ENCODE measurements around the gene IFNK.

IFNK gene

DNA sequence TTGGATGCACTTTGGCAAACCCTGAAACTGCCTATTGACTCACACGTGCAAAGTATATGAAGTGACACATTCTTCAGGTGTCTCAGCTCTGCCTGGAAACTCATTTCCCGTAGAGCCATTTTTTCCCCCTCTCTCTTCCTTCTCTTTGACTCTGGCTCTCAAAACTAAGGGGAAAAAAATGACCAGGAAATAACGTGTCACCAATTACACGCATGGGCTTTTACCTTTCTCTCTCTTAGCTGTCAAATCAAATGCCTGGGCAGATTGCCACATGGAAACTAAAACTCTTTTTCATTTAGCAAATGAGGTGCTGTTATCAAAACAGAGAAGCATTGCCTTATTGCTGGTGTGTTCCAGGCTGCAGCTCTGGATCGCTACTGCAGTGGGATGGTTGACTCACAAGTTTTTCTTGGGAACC is 18.3 kb upstream of the IFNK start (continued):
- TF ChIP-seq ZNF112 (tag by site-specific recombination; IDR thresholded peaks at IDR 0.05) (no peak), ZNF768 (tag by site-specific recombination; IDR thresholded peaks at IDR 0.05) (no peak)
- TF ChIP-seq, protein P1, sequence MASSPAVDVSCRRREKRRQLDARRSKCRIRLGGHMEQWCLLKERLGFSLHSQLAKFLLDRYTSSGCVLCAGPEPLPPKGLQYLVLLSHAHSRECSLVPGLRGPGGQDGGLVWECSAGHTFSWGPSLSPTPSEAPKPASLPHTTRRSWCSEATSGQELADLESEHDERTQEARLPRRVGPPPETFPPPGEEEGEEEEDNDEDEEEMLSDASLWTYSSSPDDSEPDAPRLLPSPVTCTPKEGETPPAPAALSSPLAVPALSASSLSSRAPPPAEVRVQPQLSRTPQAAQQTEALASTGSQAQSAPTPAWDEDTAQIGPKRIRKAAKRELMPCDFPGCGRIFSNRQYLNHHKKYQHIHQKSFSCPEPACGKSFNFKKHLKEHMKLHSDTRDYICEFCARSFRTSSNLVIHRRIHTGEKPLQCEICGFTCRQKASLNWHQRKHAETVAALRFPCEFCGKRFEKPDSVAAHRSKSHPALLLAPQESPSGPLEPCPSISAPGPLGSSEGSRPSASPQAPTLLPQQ (tag by site-specific recombination; IDR thresholded peaks at IDR 0.05) = no peak

DNA sequence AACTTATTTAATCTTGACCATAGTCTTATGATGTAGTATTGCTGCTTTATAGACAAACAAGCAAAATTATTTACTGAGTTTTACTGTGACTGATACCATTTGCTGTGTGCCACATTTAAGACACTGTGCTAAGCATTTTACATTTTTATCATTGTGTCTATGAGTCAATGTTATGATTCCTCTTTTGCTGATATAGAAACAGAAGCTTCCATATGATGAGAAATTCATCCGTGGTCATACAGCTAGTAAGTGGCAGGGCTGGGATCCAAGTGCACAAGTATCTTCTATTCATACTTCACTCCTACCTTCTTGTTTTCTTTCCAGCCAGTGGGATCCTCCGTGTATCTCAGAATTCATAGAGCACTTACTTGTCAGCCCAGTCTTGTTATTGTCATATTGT is 17.1 kb upstream of the IFNK start:
- TF ChIP-seq, protein P2, sequence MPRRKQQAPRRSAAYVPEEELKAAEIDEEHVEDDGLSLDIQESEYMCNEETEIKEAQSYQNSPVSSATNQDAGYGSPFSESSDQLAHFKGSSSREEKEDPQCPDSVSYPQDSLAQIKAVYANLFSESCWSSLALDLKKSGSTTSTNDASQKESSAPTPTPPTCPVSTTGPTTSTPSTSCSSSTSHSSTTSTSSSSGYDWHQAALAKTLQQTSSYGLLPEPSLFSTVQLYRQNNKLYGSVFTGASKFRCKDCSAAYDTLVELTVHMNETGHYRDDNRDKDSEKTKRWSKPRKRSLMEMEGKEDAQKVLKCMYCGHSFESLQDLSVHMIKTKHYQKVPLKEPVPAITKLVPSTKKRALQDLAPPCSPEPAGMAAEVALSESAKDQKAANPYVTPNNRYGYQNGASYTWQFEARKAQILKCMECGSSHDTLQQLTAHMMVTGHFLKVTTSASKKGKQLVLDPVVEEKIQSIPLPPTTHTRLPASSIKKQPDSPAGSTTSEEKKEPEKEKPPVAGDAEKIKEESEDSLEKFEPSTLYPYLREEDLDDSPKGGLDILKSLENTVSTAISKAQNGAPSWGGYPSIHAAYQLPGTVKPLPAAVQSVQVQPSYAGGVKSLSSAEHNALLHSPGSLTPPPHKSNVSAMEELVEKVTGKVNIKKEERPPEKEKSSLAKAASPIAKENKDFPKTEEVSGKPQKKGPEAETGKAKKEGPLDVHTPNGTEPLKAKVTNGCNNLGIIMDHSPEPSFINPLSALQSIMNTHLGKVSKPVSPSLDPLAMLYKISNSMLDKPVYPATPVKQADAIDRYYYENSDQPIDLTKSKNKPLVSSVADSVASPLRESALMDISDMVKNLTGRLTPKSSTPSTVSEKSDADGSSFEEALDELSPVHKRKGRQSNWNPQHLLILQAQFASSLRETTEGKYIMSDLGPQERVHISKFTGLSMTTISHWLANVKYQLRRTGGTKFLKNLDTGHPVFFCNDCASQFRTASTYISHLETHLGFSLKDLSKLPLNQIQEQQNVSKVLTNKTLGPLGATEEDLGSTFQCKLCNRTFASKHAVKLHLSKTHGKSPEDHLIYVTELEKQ (tag by site-specific recombination; IDR thresholded peaks at IDR 0.05; ENCODE audit: borderline replicate concordance) = no peak
- TF ChIP-seq TRIM28 (IDR thresholded peaks at IDR 0.05; ENCODE audit: borderline replicate concordance, low read length) = no peak
- TF ChIP-seq YY2 (tag by site-specific recombination; IDR thresholded peaks at IDR 0.05) = no peak
- no peak for TF ChIP-seq SCRT2 (tag by site-specific recombination; IDR thresholded peaks at IDR 0.05)
- TF ChIP-seq SETDB1 (IDR thresholded peaks at IDR 0.05; ENCODE audit: insufficient read length, low read length) = no peak
- no peak for TF ChIP-seq ZNF184 (tag by site-specific recombination; IDR thresholded peaks at IDR 0.05)
- no peak for TF ChIP-seq EGR2 (tag by site-specific recombination; IDR thresholded peaks at IDR 0.05; ENCODE audit: low read depth)
- TF ChIP-seq HOXA7 (CRISPR knock-in tag; IDR thresholded peaks at IDR 0.05; ENCODE audit: borderline replicate concordance) = no peak
- TF ChIP-seq ZNF677 (tag by site-specific recombination; IDR thresholded peaks at IDR 0.05) = no peak
- TF ChIP-seq BCL11A (tag by site-specific recombination; IDR thresholded peaks at IDR 0.05; ENCODE audit: low read depth) = no peak
- TF ChIP-seq YY1 (tag by site-specific recombination; IDR thresholded peaks at IDR 0.05) = no peak
- TF ChIP-seq ZNF354C (tag by site-specific recombination; IDR thresholded peaks at IDR 0.05; ENCODE audit: borderline replicate concordance, low read depth) = no peak
- TF ChIP-seq ZBTB7A (tag by site-specific recombination; IDR thresholded peaks at IDR 0.05; ENCODE audit: low read depth) = no peak
- no peak for TF ChIP-seq ZNF169 (tag by site-specific recombination; IDR thresholded peaks at IDR 0.05)
- TF ChIP-seq ZNF24 (tag by site-specific recombination; IDR thresholded peaks at IDR 0.05) = no peak
- TF ChIP-seq, protein P3, sequence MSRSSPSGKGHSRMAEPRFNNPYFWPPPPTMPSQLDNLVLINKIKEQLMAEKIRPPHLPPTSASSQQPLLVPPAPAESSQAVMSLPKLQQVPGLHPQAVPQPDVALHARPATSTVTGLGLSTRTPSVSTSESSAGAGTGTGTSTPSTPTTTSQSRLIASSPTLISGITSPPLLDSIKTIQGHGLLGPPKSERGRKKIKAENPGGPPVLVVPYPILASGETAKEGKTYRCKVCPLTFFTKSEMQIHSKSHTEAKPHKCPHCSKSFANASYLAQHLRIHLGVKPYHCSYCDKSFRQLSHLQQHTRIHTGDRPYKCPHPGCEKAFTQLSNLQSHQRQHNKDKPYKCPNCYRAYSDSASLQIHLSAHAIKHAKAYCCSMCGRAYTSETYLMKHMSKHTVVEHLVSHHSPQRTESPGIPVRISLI (tag by site-specific recombination; IDR thresholded peaks at IDR 0.05) = no peak
- TF ChIP-seq ZNF341 (tag by site-specific recombination; IDR thresholded peaks at IDR 0.05; ENCODE audit: low read depth) = no peak
- TF ChIP-seq ZNF585B (tag by site-specific recombination; IDR thresholded peaks at IDR 0.05) = no peak
- no peak for TF ChIP-seq ZNF600 (tag by site-specific recombination; IDR thresholded peaks at IDR 0.05)
- TF ChIP-seq, protein P4, sequence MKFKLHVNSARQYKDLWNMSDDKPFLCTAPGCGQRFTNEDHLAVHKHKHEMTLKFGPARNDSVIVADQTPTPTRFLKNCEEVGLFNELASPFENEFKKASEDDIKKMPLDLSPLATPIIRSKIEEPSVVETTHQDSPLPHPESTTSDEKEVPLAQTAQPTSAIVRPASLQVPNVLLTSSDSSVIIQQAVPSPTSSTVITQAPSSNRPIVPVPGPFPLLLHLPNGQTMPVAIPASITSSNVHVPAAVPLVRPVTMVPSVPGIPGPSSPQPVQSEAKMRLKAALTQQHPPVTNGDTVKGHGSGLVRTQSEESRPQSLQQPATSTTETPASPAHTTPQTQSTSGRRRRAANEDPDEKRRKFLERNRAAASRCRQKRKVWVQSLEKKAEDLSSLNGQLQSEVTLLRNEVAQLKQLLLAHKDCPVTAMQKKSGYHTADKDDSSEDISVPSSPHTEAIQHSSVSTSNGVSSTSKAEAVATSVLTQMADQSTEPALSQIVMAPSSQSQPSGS (tag by site-specific recombination; IDR thresholded peaks at IDR 0.05; ENCODE audit: low read depth) = no peak
- Histone ChIP-seq H3K4me3 (ENCODE audit: low read depth, low read length) (no peak overlapping the region), H3K27ac (ENCODE audit: extremely low read depth, low read depth, low read length) (no peak overlapping the region), H3K36me3 (ENCODE audit: control insufficient read depth in 2 of 2, insufficient read depth in 1 of 2, low read length in 2 of 2) (no peaks in the 10 kb centered on the region), H3K9me3 (ENCODE audit: control insufficient read depth, insufficient read depth, low read depth, low read length) (no peaks in the 10 kb centered on the region), H3K4me1 (ENCODE audit: control insufficient read depth, insufficient read depth, low read length) (no peaks in the 10 kb centered on the region)
- ChIA-PET CTCF (no interaction called here), POLR2A (no interaction called here)

Measured in HEK293 (cell line).